ENCODE data around the gene CUX1. TPM values are rescaled to one million over a fixed set of nuclear protein-coding genes. Genes with fewer than 3 reads are reported as not detected.
A peak's percentile ranks its signal among the peaks of the same experiment; 100 is the strongest.

The CUX1 gene
- total RNA-seq, 1 experiment from 2014 or later: 53.5 TPM

GRCh38 chr7:101964680-101965452 lies 147.4 kb downstream of the CUX1 start:
- no peaks in the 10 kb centered on the region for H3K27me3 ChIP-seq (ENCODE audit: insufficient read depth, low read length)
- H3K14ac ChIP-seq (ENCODE audit: insufficient read depth, low read length): no peak overlapping the region; the same call in 1 of the 2 replicates
- no peak overlapping the region for H2AK5ac ChIP-seq (ENCODE audit: insufficient read length, low read length)
- H2BK120ac ChIP-seq (ENCODE audit: low read depth, low read length, poor library complexity, severe bottlenecking): no peak overlapping the region
- H3K4me1 ChIP-seq (ENCODE audit: insufficient read depth, low read length): no peaks in the 10 kb centered on the region; the same call in 1 of the 2 replicates
- TF ChIP-seq CTCF (conservative IDR thresholded peaks at IDR 0.05): no peak
- no peak overlapping the region for H2BK20ac ChIP-seq (ENCODE audit: low read depth, low read length, poor library complexity, severe bottlenecking)
- H3K36me3 Mint-ChIP-seq (ENCODE audit: insufficient read depth in 1 of 3, low read depth in 3 of 3): peaks cover 0 to 6% (median 0%) of the 10 kb centered on the region in 3 experiments; a peak in 5 of 7 replicates
- H3K27ac ChIP-seq (ENCODE audit: insufficient read length, low read depth, low read length): no peak overlapping the region
- H2AFZ ChIP-seq (ENCODE audit: low read length): no peak overlapping the region
- H3K18ac ChIP-seq (ENCODE audit: insufficient read length, low read depth, low read length): no peak overlapping the region
- no peak overlapping the region for H2BK5ac ChIP-seq (ENCODE audit: insufficient read length, low read length)
- H3K4ac ChIP-seq (ENCODE audit: low read depth, low read length): no peak overlapping the region
- H4K91ac ChIP-seq (ENCODE audit: insufficient read length, low read depth, low read length): no peak overlapping the region
- H3T11ph ChIP-seq (ENCODE audit: low read length): no peak overlapping the region
- no peak for DNase-seq
- H3K23ac ChIP-seq (ENCODE audit: insufficient read length, low read depth, low read length): no peak overlapping the region
- no peaks in the 10 kb centered on the region for H4K20me1 ChIP-seq (ENCODE audit: control insufficient read depth, insufficient read depth, insufficient read length)
- no peak overlapping the region for H2BK15ac ChIP-seq (ENCODE audit: low read depth, low read length)
- no peaks in the 10 kb centered on the region for H3K9me3 Mint-ChIP-seq
- no peak overlapping the region for H4K8ac ChIP-seq (replicated peaks; ENCODE audit: insufficient read length, low read depth, low read length)
- peaks cover 7% of the 10 kb centered on the region for H3K79me1 ChIP-seq (ENCODE audit: insufficient read depth, low read depth, low read length, poor library complexity, severe bottlenecking)
- H3K4me3 Mint-ChIP-seq: no peak overlapping the region
- H3K79me2 ChIP-seq (ENCODE audit: insufficient read depth, low read length): peaks cover 13% of the 10 kb centered on the region
- no CpG with 5 or more reads among the region's 18 CpGs for WGBS (ENCODE audit: extremely low coverage, insufficient read length, low lambda C conversion rate)
- H3K27ac Mint-ChIP-seq: peak overlapping the region in 2 of 3 experiments; percentile 48 to 93; a peak in 4 of 7 replicates
- H3K56ac ChIP-seq (ENCODE audit: insufficient read length, low read depth, low read length): no peak overlapping the region
- no peak overlapping the region for H2BK12ac ChIP-seq (ENCODE audit: insufficient read length, low read depth, low read length)
- no peaks in the 10 kb centered on the region for H3K23me2 ChIP-seq (ENCODE audit: insufficient read length, low read depth, low read length, poor library complexity, severe bottlenecking)
- no peaks in the 10 kb centered on the region for H3K9me3 ChIP-seq (ENCODE audit: control insufficient read depth, low read depth, low read length)
- no peak overlapping the region for H4K5ac ChIP-seq (ENCODE audit: insufficient read length, low read depth, low read length)
- peaks cover 9 to 14% of the 10 kb centered on the region in 2 experiments for H3K4me1 Mint-ChIP-seq
- H3K4me2 ChIP-seq (ENCODE audit: insufficient read depth, insufficient read length, low read length): no peak overlapping the region
- H3K9ac ChIP-seq (ENCODE audit: extremely low read depth, insufficient read length, low read length): no peak overlapping the region
- H3K27me3 Mint-ChIP-seq (ENCODE audit: low read depth): no peaks in the 10 kb centered on the region

Data from H9 (cell line).